Measurements from ENCODE around the gene AP2S1.

DNA sequence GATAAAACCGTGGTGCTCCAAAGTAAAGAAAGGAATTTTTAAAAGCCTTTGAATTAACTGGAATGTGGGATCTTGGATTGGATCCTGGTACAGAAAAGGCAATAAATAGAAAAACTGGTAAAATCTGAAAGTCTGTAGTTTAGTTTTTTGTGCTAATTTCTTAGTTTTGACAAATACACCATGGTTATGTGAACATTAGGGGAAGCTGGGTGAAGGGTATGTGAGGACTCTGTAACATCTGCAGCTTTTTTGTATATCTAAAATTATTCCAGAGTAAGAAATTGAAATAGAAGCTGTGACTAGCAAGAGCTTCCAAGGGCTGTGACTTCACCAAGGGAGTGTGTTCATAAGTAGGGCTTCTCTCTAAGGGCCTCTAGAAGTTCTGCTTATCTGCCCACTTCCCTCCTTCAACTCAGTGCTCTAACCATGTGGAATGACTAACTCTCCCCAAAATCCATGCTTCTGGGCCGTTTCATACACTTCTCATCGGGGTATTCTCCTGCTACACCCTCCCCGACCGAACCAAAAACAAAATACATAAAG lies 36.7 kb upstream of the AP2S1 start:
- TF ChIP-seq, protein P1, sequence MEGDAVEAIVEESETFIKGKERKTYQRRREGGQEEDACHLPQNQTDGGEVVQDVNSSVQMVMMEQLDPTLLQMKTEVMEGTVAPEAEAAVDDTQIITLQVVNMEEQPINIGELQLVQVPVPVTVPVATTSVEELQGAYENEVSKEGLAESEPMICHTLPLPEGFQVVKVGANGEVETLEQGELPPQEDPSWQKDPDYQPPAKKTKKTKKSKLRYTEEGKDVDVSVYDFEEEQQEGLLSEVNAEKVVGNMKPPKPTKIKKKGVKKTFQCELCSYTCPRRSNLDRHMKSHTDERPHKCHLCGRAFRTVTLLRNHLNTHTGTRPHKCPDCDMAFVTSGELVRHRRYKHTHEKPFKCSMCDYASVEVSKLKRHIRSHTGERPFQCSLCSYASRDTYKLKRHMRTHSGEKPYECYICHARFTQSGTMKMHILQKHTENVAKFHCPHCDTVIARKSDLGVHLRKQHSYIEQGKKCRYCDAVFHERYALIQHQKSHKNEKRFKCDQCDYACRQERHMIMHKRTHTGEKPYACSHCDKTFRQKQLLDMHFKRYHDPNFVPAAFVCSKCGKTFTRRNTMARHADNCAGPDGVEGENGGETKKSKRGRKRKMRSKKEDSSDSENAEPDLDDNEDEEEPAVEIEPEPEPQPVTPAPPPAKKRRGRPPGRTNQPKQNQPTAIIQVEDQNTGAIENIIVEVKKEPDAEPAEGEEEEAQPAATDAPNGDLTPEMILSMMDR (optimal IDR thresholded peaks at IDR 0.05 in 1 of 3, IDR thresholded peaks at IDR 0.05 in 1 of 3, conservative IDR thresholded peaks at IDR 0.05 in 1 of 3; ENCODE audit: extremely low read depth in 1 of 3, insufficient read depth in 2 of 3, low read length in 3 of 3) = no peak
- no peak for TF ChIP-seq EZH2 (IDR thresholded peaks at IDR 0.05; ENCODE audit: low read length)

Data from keratinocyte (primary cell).